Activated T-cell treated with anti-CD3 and anti-CD28 coated beads for 4 hours (primary cell): ENCODE data around the gene TENM3.

ENCODE experiments used
- DNase-seq: peaks from one replicate; pipeline ENCODE4 v3.0.0-alpha.2; 2020

The TENM3 gene

DNA sequence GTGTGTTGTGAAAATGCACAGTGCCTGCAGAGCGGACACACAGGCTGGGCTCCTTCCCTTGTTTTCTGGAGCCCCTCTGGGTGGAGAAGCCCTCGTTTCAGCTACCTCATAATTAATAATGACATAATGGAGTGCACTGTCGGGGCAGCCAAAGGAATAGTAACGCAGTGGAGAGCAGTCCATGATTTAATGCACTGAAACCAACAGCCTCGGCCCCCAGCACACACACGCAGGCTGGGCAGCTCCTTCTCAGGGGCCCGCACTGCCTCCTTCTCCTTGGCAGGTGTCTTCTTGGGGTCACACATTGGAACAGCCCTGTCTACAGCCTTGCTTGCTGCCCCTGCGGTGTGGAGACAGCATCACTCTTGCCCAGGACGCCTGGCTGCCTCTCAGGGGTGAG, 584.8 kb downstream of the TENM3 start:
- DNase-seq, result no peak

DNA sequence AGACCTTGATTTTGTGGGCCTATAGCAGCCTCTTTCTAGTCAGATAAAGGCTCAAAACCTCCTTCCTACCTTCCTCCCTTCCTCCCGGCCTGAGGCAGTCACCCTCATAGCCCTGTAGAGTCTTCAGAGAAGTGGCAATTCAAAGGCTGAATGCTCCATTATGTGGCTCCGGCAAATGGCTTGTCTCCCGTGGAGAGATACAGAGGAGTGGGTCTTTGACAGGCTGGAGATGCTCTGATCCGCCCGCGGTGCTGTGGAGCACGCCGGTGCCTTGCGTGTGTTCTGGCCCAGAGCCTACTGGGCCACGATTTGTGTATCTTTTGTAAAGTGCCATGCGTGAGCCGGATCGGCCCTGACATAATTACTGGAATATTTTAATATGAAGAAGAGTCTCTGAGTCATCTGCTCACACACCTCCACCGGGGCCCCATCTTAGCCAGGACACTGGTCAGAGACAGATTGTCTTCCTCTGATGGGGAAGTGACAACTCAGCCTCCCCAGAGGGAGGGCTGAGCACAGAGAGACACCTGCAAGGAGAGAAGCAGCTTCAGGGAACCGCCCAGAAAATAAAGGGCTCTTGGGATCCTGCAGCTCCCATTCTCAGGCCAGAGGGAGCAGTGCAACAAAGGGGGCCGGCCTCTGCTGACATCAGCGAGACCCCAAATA, 585.3 kb downstream of the TENM3 start:
- no peak for DNase-seq

DNA sequence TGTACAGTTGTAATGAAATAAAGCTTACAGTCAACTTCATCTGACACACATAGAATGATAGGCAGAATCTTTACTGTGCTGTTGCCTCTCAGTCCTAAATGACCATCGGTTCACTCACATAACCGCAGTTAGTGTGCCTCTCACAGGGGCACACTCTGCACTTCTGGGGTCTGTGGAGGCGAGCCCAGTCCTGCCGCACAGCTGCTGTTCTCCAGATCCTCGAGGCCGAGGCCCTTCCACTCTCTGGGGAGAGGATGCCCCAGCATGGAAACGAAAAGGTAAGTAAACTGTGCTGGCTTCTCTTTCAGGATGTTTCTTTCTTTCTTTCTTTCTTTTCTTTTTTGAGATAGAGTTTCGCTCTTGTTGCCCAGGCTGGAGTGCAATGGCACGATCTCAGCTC, 586.0 kb downstream of the TENM3 start:
- DNase-seq, result no peak

DNA sequence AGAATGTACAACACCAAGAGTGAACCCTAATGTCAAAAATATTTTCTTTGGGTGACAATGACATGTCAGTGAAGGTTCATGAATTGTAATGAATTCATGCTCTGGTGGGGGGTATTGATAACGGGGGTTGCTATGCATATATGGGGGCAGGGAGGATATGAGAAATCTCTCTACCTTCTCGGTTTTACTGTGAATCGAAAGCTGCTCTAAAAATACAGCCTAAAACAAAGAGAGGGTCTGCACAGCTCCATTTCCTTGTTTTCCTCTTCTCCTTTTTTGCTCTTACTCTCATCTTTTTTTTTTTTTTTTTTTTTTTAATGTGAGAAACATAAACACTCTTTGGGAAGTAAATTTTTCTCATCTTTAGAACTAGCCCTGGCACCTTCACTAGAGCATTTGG, 588.2 kb downstream of the TENM3 start:
- DNase-seq, result no peak

DNA sequence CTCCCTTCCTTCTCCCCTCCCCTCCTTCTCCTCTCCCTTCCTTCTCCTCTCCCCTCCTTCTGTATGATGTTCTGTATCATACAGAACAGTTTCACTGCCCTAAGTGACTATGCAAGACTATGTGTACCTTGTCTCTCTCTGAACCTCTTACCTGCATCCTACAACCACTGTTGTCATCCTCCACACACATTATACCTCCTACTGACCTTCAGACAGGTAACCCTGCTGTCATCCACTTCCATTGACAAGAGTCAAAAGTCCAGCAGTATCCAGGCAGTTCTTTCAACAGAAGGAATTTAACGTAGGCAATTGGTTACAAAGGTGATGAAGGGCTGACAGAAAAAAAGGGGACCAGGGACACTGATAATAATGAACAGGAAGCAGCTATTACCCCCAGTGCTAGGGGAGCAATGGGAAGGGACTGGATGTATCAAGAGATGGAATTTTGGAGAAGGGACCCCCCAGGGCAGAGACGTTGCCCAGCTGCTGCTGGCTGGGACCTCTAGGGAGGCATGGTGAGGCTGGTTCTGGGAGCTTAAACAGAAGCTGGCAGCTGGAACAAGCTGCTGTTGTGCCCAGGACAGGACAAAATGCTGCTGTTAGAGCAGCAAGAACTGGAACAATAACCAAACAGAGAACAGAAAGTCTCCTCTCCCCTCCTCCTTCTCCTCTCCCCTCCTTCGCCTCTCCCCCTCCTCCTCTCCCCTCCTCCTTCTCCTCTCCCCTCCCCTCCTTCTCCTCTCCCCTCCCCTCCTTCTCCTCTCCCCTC, 589.3 kb downstream of the TENM3 start:
- no peak for DNase-seq

DNA sequence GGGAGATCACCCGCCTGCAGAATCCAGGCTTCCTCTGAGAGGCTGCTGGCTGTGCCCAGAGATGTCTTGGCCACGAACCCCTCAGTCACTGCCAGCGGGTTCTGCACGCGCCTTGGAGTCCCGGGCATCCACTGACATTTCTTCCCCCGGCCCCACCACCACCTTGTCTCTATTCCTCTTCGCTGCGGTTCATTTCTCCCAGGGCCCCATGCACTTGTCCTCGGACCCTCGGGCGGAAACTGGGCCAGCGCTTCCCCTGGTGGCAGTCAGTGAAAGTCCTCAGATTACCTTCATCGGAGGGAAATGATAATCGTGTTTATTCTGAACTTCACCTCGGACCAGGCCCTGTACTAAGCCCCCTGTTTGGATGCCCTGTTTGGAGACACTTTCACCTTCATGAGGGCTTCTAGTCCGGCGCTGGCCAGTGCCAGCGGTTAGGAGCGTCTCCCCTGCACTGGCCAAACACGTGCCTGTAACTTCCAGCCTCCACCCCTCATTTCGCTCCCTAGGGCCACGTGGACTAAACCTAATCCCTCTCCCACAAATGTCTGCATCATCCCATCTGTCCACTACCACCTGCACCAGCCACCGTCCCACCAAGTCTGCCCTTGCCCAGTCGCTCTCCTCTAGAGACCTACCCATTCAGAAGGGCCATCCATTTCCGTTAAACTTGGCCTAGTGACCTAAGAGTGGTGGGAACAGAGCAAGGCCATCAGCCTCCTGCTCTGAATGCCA, 592.0 kb downstream of the TENM3 start:
- no peak for DNase-seq

DNA sequence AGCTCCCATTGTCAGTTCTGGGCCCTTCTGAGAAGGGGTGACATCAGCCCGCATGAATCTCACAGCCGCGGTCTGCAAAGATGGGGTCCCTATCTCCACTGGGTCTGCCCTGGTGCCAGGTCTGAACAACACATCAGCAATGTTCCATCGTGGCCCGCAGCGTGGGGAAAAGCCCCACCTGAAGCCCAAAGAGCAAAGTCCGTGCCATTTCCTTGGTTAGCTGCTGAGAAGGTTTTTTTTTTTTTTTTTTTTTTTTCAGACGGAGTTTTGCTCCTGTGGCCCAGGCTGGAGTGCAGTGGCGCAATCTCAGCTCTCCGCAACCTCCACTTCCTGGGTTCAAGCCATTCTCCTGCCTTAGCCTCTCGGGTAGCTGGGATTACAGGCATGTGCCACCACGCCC, 594.6 kb downstream of the TENM3 start:
- no peak for DNase-seq

DNA sequence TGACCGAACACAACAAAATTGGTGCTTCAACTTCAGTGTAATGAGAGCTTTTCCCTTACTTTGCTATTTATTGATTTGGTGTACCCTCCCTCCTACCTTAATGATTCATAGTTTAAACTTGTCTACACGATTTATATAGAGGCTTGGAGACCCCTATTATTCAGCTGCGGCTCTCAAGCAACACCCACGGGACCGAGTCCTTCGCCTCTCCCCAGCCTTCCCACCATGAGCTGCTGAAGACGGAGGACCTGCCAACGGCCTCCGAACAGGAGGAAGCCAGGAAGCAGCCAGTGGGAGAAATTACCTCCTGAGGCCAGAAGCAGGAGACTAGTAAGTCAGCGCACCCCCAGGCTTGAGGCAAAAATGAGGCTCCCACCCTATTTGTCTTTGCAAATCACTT, 595.3 kb downstream of the TENM3 start:
- no peak for DNase-seq

DNA sequence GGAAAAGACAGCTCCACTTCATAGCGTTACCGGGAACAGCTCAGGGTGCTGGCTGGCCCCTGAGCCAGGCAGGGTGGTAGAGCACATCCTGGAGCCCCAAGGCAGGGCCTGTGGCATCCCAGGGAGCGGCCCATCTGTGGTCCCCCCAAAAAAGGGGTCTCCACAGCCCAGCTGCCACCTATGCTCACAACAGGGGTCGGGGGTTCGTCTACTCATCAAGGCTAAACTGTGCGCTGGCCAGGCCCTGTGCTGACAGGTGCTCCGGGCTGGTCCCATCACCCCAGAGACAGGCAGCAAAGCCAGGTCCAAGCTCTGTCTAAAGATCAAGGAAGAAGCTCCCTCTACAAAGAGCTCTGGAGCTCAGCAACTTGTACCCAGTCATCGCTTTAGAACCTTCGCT, 596.1 kb downstream of the TENM3 start:
- no peak for DNase-seq

DNA sequence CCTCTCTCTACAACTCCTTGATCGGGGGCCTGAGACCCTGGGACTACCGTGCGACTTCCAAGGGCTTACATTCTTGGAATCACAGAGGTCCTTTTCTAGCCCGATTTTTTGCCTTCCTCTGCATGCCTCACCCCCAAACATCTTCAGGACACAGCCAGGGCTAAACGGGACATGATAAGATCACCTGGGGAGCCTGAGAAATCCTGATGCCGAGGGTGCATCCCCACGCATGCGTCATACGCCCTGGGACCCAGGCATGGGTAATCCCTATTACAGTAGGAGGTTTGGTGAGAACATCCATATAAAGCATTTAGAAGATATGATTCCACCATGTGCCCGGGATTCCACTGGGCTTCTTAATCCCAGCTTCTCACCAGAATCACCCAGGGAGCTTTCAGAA, 596.9 kb downstream of the TENM3 start:
- DNase-seq, result no peak

DNA sequence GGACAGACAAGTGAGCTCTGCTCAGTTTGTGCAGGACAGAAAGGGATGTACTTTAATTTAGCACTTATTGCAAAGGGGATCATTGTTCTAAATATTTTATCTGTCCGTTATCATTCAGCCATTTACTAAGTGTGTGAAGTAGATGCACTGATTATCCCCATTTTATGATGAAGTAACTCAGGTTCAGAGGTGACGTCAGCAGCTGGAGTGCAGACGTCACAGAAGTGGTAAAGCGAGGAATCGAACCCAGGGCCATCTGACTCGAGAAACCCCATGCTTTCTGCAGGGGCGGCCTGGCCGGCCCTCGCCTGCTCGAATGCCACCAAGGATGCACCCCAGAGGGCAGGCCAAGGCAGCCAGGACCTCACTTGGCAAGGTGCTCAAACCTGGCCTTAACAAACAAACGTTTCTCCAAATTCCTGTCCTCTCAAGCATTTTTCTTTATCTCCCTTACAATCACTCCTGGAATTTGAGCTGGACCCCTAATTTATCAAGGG, 599.0 kb downstream of the TENM3 start:
- DNase-seq, result no peak

DNA sequence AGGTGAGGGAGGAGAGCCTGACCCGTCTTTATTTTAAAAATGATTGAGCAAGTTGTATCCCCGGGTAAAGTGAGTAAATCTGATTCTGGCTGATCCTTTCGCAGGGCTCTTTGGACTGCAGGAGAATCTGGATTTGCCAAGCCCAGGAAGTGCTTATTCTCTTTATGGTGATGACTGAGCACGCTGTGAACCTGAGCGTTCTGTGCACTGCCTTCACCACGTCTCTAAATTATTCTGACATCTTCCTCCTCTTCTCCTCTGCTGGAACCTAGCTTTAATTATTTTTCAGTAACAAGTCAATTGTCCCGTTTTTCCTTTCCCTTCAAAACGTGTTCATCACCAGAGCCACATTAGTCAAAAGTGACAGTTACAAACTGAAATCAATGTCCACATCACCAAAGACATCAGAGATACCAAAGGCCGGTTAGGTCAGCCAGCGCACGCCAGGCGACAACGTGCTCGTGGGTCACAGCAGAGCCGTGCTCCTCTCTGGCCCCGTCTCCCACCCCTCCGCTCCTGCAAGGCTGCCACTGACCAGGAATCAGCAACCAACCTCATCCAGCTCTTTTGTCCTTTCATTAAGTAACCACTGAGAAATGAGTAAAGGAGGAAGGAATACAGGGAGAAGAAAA, 599.7 kb downstream of the TENM3 start:
- DNase-seq, result no peak

DNA sequence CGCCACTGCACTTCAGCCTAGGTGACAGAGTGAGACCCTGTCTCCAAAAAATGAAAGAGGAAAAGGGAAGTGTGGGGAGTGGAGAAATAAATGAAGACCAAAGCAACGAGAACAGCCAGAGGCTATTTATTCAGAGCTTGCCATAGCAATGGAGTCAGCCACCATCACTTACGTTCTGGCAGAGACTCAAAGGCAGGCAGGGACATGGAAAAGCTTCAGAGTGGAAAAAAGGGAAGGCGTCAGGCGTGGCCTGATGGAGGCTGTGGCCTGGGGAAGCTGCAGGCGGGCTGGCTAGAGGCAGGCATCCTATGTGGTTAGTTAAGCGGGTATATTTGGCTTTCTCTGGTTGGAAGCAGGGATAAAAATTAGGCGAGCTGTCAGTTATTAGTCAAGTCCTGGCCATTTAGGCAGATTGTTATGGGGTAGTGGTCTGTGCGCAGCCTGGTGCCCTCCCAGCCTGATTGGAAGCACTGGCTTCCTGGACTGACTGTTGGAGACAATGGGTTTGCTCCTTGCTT, 600.7 kb downstream of the TENM3 start:
- no peak for DNase-seq

DNA sequence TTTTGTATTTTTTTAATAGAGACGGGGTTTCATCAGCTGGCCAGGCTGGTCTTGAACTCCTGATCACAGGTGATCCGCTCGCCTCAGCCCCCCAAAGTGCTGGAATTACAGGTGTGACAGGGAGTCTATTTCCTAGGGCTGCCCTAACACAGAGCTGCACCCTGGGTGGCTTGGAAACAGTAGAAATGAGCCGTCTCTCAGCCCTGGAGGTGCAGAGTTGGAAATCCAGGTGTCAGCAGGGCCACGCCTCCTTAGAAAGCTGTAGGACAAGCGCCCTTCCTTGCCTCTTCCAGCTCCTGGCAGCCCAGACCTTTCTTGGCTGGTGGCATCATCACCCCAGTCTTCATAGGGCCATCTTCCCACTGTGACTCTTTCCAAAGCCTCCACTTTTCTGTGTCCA, 602.4 kb downstream of the TENM3 start:
- DNase-seq, result no peak

DNA sequence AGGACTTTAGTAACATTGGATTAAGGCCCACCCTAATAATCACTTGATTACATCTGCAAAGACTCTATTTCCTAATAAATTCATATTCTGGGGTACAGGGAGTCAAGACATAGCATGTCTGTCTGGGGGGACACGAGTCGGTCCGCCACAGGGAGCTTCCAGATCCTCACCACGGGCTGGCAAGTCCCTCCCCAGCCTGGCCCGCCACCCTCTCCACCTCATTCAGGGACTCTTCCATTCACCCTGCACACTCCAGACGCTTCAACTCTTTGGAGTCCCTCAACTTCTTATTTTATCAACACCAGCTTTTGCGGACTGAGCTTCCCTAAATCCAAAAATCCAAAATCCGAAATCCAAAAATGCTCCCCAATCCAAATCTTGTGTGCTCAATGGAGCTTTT, 602.8 kb downstream of the TENM3 start:
- DNase-seq, result no peak

DNA sequence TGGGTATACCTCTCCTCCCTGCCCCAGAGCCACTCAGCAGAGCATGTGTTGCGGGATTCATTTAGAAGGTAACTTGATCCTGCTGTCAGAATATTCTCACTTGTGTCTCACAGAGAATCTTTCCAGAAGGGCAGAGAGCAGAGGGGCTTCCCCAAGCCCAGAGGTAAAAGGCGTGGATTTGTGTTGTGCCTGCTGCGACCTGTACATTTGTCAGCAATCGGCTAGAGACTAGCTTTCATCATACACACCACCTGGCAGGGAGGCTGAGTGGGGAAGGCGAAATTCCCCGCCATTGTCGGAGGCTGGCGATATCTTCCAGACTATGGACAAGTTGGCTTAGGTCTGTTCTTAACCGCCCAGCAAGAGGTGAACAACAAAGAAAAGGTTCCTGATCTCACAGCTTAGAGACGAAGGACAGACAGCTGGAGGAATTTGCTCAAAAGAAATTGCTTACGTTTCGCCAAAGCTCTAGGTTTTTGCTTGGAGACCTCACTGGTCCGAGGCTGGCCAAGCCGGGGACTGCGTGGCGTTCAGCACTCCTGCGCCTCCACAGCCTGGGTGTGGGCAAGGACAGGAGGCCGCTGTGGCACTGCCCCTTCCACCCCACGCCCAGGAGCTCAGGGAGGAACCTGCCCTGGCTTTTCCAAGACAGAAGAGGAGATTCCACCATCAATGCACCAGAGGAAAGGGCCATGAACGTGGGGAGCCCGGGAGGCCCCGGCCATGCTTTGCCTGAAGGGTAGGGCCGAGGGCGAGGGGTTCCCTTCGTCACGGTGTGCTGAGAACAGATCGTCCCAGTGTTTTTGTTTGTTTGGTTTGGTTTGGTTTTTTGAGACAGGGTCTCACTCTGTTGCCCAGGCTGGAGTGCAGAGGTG, 604.6 kb downstream of the TENM3 start:
- DNase-seq, result no peak

DNA sequence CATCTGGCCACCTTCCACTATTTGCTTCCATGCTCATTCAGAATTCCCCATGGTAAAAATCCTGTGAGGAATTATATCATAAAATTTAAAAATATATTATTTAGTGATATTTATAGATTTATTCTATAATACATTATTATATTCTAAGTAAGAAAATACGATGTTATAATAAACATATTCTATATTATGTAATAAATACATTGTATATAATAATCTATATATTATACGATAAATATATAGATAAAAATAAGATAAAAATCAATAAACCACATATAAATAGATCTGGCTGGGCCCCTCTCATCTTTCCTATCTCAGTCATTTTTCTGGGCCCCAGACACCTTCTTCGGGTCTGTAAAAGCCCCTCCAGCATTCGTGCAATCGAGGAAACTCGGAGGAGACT, 605.5 kb downstream of the TENM3 start:
- no peak for DNase-seq
